HG03354 (cell line): ENCODE data around the gene TMTC1.

ENCODE experiments used
- ATAC-seq: cut with Tn5 transposase; IDR thresholded peaks from one replicate; pipeline ENCODE4 v1.9.1; 2021; ENCODE audit warnings: mild to moderate bottlenecking; ENCODE audit not compliant: unreplicated experiment, poor library complexity, severe bottlenecking

Gene TMTC1

GRCh38 chr12:29690728-29691127 is 93.0 kb downstream of the TMTC1 start:
- no peak for ATAC-seq

- ATAC-seq = no peak
These were observed 94.8 kb downstream of the TMTC1 start for GRCh38 chr12:29688914-29689313.

- no peak for ATAC-seq
These were observed 101.7 kb downstream of the TMTC1 start for GRCh38 chr12:29682088-29682487.

- ATAC-seq = no peak
These were observed 102.4 kb downstream of the TMTC1 start for GRCh38 chr12:29681370-29681769.

GRCh38 chr12:29676676-29677075 is 107.1 kb downstream of the TMTC1 start:
- ATAC-seq = no peak

- ATAC-seq = no peak
These were observed 109.3 kb downstream of the TMTC1 start for GRCh38 chr12:29674463-29674862.

GRCh38 chr12:29673346-29673745 is 110.4 kb downstream of the TMTC1 start:
- no peak for ATAC-seq

GRCh38 chr12:29672580-29672979 is 111.2 kb downstream of the TMTC1 start:
- no peak for ATAC-seq

- ATAC-seq = no peak
These were observed 112.0 kb downstream of the TMTC1 start for GRCh38 chr12:29671742-29672141.

GRCh38 chr12:29667011-29667410 is 116.7 kb downstream of the TMTC1 start:
- ATAC-seq = no peak

GRCh38 chr12:29665107-29665506 is 118.6 kb downstream of the TMTC1 start:
- no peak for ATAC-seq

GRCh38 chr12:29662734-29663323 is 120.9 kb downstream of the TMTC1 start:
- no peak for ATAC-seq

GRCh38 chr12:29660847-29661246 is 122.9 kb downstream of the TMTC1 start:
- no peak for ATAC-seq

GRCh38 chr12:29656762-29657538 is 126.8 kb downstream of the TMTC1 start:
- ATAC-seq = no peak

GRCh38 chr12:29655861-29656260 is 127.9 kb downstream of the TMTC1 start:
- no peak for ATAC-seq

- ATAC-seq = no peak
These were observed 130.5 kb downstream of the TMTC1 start for GRCh38 chr12:29653286-29653685.

- no peak for ATAC-seq
These were observed 133.4 kb downstream of the TMTC1 start for GRCh38 chr12:29650371-29650770.

- ATAC-seq = no peak
These were observed 134.0 kb downstream of the TMTC1 start for GRCh38 chr12:29649722-29650121.

- ATAC-seq = no peak
These were observed 139.1 kb downstream of the TMTC1 start for GRCh38 chr12:29644536-29645162.

- ATAC-seq = no peak
These were observed 143.0 kb downstream of the TMTC1 start for GRCh38 chr12:29640589-29641345.
